Thyroid gland (tissue), 4 donors: ENCODE results near the gene FAM171A2. TPM values are rescaled to one million over a fixed set of nuclear protein-coding genes. Genes with fewer than 3 reads are reported as not detected.
"Not testable (repeated sequence)": the region's sequence is repeated elsewhere in the genome, so short reads cannot be mapped to it uniquely, and the experiment has no call there.

Experiments used
- DNase-seq, 2 donors: peaks; one replicate each; pipeline ENCODE4 v3.0.0-alpha.2; 2019
- H3K27ac ChIP-seq, 3 donors: fragments of 200-600 bp; sonication (generic); 1 replicate in 2 of 3; 2 replicates in 1 of 3; pipeline ENCODE4 v1.5.1; 2016 to 2019; ENCODE audit warnings: mild to moderate bottlenecking in 1 of 3, moderate library complexity in 1 of 3
- H3K27me3 ChIP-seq: fragments of 200-600 bp; sonication (generic); one replicate; pipeline ENCODE4 v1.5.1; 2019
- H3K36me3 ChIP-seq, 2 donors: fragments of 200-600 bp; sonication (generic); one replicate each; pipeline ENCODE4 v1.5.1; 2016 to 2019
- H3K4me1 ChIP-seq, 2 donors: fragments of 200-600 bp; sonication (generic); one replicate each; pipeline ENCODE4 v1.5.1; 2017 to 2019
- H3K4me3 ChIP-seq, 3 donors: fragments of 200-600 bp; sonication (generic); replicated peaks in 1 of 3; 1 replicate in 2 of 3; 2 replicates in 1 of 3; pipeline ENCODE4 v1.5.1; 2016; ENCODE audit warnings: mild to moderate bottlenecking in 1 of 3
- H3K9me3 ChIP-seq: fragments of 200-600 bp; sonication (generic); one replicate; pipeline ENCODE4 v1.5.1; 2017
- CTCF ChIP-seq, 6 experiments: fragments of 200-600 bp in 3 of 6; fragments of 450-650 bp in 3 of 6; sonication (generic) in 3 of 6; IDR thresholded peaks; one replicate each; pipeline ENCODE4 v1.5.1; 2016 to 2019; ENCODE audit warnings: antibody characterized with exemption in 6 of 6, mild to moderate bottlenecking in 2 of 6, inconsistent platforms in 1 of 6, moderate library complexity in 1 of 6
- POLR2A ChIP-seq, 2 donors: fragments of 450-650 bp; IDR thresholded peaks; one replicate each; pipeline ENCODE4 v1.6.1; 2017; ENCODE audit warnings: antibody characterized with exemption in 2 of 2, mild to moderate bottlenecking in 2 of 2, moderate library complexity in 1 of 2
- WGBS, 2 donors: methylation state at CpG; one replicate each; pipeline ENCODE4 v1.1.5; 2017; 5-methylcytosine and 5-hydroxymethylcytosine counted together
- intact Hi-C: fragments of 100-400 bp; cut with DNase I; formaldehyde crosslinking; loops from one replicate; pipeline ENCODE4 v1.15.1; 2023
- total RNA-seq, 4 donors: library from RNA; depleted of rRNA; stranded (reverse); fragments of >200 nt; gene quantifications; one replicate each; pipeline ENCODE4 v1.2.3, GENCODE V29; 2016

FAM171A2 gene
- total RNA-seq, 4 donors from 2014 or later = 7.1 to 15.0 (median 10.4) TPM

GRCh38 chr17:44394833-44395232 is 31.2 kb upstream of the FAM171A2 start:
- 95 to 98% methylated on average over 2 of the region's 2 CpGs for WGBS, 2 donors
- no peak for DNase-seq
- Histone ChIP-seq H3K27me3 (no peaks in the 10 kb centered on the region), H3K27ac (no peak overlapping the region), H3K4me3 (no peak overlapping the region), H3K4me1 (peaks cover 0 to 5% of the 10 kb centered on the region in 2 donors), H3K9me3 (no peaks in the 10 kb centered on the region), H3K36me3 (peaks cover 6 to 7% of the 10 kb centered on the region in 2 donors)
- intact Hi-C loops = no loop called here
- TF ChIP-seq POLR2A (IDR thresholded peaks at IDR 0.05) (no peak), CTCF (IDR thresholded peaks at IDR 0.05) (no peak)

GRCh38 chr17:44394112-44394511 is 30.5 kb upstream of the FAM171A2 start:
- H3K4me3 ChIP-seq, H3K4me1 ChIP-seq, intact Hi-C loops, H3K36me3 ChIP-seq, H3K9me3 ChIP-seq, DNase-seq, H3K27me3 ChIP-seq, H3K27ac ChIP-seq: not testable (repeated sequence)
- WGBS, 2 donors = 92 to 94% methylated on average over 9 of the region's 9 CpGs

GRCh38 chr17:44390250-44390870 is 26.7 kb upstream of the FAM171A2 start:
- TF ChIP-seq CTCF (IDR thresholded peaks at IDR 0.05) = no peak
- no peak for TF ChIP-seq POLR2A (IDR thresholded peaks at IDR 0.05)
- Histone ChIP-seq H3K27ac (no peak overlapping the region), H3K4me1 (peaks cover 8 to 14% of the 10 kb centered on the region in 2 donors), H3K9me3 (no peaks in the 10 kb centered on the region), H3K27me3 (no peaks in the 10 kb centered on the region), H3K36me3 (no peaks in the 10 kb centered on the region), H3K4me3 (no peak overlapping the region)
- DNase-seq = no peak
- intact Hi-C loops = no loop called here
- WGBS, 2 donors = 83 to 85% methylated on average over 8 to 10 of the region's 10 CpGs

- intact Hi-C loops = no loop called here
- Histone ChIP-seq H3K9me3 (no peaks in the 10 kb centered on the region), H3K27me3 (no peaks in the 10 kb centered on the region), H3K4me3 (no peak overlapping the region), H3K4me1 (peaks cover 11 to 18% of the 10 kb centered on the region in 2 donors), H3K36me3 (no peaks in the 10 kb centered on the region), H3K27ac (no peak overlapping the region)
- TF ChIP-seq CTCF (IDR thresholded peaks at IDR 0.05) = no peak
- no peak for TF ChIP-seq POLR2A (IDR thresholded peaks at IDR 0.05)
- WGBS, 2 donors = 89 to 92% methylated on average over 6 of the region's 6 CpGs
- no peak for DNase-seq
Measured at GRCh38 chr17:44389723-44390202, 26.1 kb upstream of the FAM171A2 start.

- WGBS, 2 donors = 63 to 92% methylated on average over 1 of the region's 1 CpG
- no peaks in the 10 kb centered on the region for H3K27me3 ChIP-seq
- H3K9me3 ChIP-seq = no peaks in the 10 kb centered on the region
- intact Hi-C loops = no loop called here
- H3K36me3 ChIP-seq = no peaks in the 10 kb centered on the region
- no peak within 1 kb of the TSS for H3K4me3 ChIP-seq
- no peak for DNase-seq
- H3K27ac ChIP-seq = no peak within 1 kb of the TSS
- no peak for TF ChIP-seq CTCF (IDR thresholded peaks at IDR 0.05)
- TF ChIP-seq POLR2A (IDR thresholded peaks at IDR 0.05) = no peak
- peaks cover 13 to 21% of the 10 kb centered on the region in 2 donors for H3K4me1 ChIP-seq
Measured at GRCh38 chr17:44389281-44389680, 25.6 kb upstream of the FAM171A2 start, which contains the start of gene ITGA2B. Gene ITGA2B, minus strand, starts transcription at chr17:44389649. Its CDS starts 176 bp downstream, at chr17:44389473.
